ENCODE results near the gene CAPN5.

CAPN5 gene

DNA sequence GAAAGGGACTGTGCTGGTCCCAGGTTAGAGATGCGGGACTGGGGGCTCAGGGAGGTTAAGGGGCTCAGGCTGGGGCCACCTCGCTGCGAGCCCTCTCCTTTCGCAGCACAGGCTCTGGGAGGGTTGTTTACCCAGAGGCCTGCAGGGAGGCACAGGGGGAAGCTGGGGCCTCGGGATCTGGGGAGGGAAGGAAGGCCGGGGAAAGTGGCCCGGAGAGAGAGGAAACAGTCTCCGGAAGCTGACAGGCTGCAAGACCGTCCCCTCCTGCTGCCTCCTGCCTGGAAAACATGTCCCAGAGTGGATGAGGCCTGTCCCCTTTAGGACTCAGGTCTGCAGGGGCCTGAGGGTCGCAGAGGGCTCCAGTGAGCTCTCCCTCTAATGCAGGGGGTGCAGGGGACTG lies 106.7 kb downstream of the CAPN5 start:
- no peak for DNase-seq (ENCODE audit: low read depth)

DNA sequence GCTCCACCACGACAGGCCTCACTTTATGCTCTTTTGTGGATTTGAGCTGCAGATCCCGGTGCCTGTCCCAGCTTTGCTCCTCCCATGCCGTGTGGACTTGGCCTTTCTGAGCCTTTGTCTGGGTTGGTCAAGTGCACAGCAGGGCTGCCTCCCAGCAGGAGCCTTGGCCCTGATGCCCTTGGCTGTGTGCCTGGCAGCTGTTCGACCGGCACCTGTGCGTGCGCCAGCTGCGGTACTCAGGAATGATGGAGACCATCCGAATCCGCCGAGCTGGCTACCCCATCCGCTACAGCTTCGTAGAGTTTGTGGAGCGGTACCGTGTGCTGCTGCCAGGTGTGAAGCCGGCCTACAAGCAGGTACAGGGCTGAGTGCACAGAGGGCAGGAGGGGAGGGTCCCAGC lies 107.8 kb downstream of the CAPN5 start:
- no peak for DNase-seq (ENCODE audit: low read depth)

DNA sequence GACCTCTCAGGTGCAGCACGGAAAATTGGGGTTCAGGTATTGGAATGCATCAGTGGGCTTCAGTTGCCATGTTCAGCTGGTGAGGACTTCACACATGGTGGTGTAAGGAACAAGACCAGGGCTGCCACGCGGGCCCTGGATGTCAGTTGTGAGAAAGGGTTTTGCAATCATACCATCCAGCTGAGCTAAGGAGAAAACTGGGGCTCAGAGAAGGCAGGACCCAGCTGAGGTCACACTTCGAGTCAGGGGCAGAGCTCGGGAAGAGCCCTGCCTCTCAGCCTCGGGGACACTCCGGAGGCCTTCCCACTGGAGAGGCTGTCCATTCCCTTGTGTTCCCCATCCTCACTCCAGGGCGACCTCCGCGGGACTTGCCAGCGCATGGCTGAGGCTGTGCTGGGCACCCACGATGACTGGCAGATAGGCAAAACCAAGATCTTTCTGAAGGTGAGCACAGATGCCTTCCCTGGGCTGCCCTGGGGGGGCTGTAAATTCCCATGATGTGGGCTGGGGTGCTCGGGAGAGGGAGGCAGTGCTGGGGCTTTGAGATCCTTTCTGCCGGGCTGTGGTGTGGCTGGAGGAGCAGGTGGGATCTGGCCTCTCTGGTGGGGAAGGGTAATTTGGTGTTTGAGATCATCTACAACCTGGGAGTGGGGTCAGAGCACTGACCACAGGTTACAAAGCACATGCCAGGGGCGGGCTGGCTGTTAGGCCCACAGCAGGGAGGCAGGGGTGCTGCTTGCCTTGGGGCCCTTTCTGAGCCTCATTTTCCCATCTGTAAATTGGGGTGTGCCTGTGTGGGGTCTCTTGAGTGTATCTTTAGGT lies 108.5 kb downstream of the CAPN5 start:
- no peak for DNase-seq (ENCODE audit: low read depth)

Measured in iris pigment epithelial cell (primary cell).